H9 (cell line): ENCODE results near the gene RALGAPA2. TPM values are rescaled to one million over a fixed set of nuclear protein-coding genes. Genes with fewer than 3 reads are reported as not detected.

Source experiments
- DNase-seq: peaks from one replicate; pipeline ENCODE4 v3.0.0-alpha.2; 2017
- H2AFZ ChIP-seq: one replicate; pipeline ENCODE4 v1.6.1; 2013; ENCODE audit warnings: mild to moderate bottlenecking, low read length, control low read depth, moderate library complexity
- H2AK5ac ChIP-seq: 2 replicates; pipeline ENCODE4 v1.6.1; 2013; ENCODE audit warnings: low read length, control low read depth, mixed read lengths; ENCODE audit not compliant: insufficient read length
- H2BK120ac ChIP-seq: one replicate; pipeline ENCODE4 v1.6.1; 2013; ENCODE audit warnings: low read depth, mild to moderate bottlenecking, low read length, control low read depth, inconsistent platforms; ENCODE audit not compliant: poor library complexity, severe bottlenecking
- H2BK12ac ChIP-seq: 2 replicates; pipeline ENCODE4 v1.6.1; 2013; ENCODE audit warnings: low read length, control low read depth, mixed read lengths, low read depth; ENCODE audit not compliant: insufficient read length
- H2BK15ac ChIP-seq: 2 replicates; pipeline ENCODE4 v1.6.1; 2013; ENCODE audit warnings: low read depth, low read length, control low read depth
- H2BK20ac ChIP-seq: one replicate; pipeline ENCODE4 v1.6.1; 2013; ENCODE audit warnings: low read depth, mild to moderate bottlenecking, low read length, control low read depth, inconsistent platforms; ENCODE audit not compliant: poor library complexity, severe bottlenecking
- H2BK5ac ChIP-seq: 2 replicates; pipeline ENCODE4 v1.6.1; 2013; ENCODE audit warnings: low read length, control low read depth, mixed read lengths; ENCODE audit not compliant: insufficient read length
- H3K14ac ChIP-seq: 2 replicates; pipeline ENCODE4 v1.6.1; 2013; ENCODE audit warnings: low read length, control low read depth; ENCODE audit not compliant: insufficient read depth
- H3K18ac ChIP-seq: 2 replicates; pipeline ENCODE4 v1.6.1; 2013; ENCODE audit warnings: low read depth, mild to moderate bottlenecking, mixed read lengths, low read length, control low read depth; ENCODE audit not compliant: insufficient read length
- H3K23ac ChIP-seq: 2 replicates; pipeline ENCODE4 v1.6.1; 2013; ENCODE audit warnings: low read length, control low read depth, mixed read lengths, low read depth; ENCODE audit not compliant: insufficient read length
- H3K23me2 ChIP-seq: 2 replicates; pipeline ENCODE4 v1.6.1; 2013; ENCODE audit warnings: low read depth, mild to moderate bottlenecking, mixed read lengths, low read length, control low read depth; ENCODE audit not compliant: insufficient read length, poor library complexity, severe bottlenecking
- H3K27ac ChIP-seq: 2 replicates; pipeline ENCODE4 v1.5.1; 2013; ENCODE audit warnings: low read length, control low read depth, mixed read lengths, low read depth; ENCODE audit not compliant: insufficient read length
- H3K27me3 ChIP-seq: 2 replicates; pipeline ENCODE4 v1.6.1; 2013; ENCODE audit warnings: low read length, control low read depth, inconsistent platforms; ENCODE audit not compliant: insufficient read depth
- H3K4ac ChIP-seq: 2 replicates; pipeline ENCODE4 v1.6.1; 2013; ENCODE audit warnings: low read depth, mild to moderate bottlenecking, control low read depth, inconsistent platforms, low read length, moderate library complexity
- H3K4me1 ChIP-seq: 2 replicates; pipeline ENCODE4 v1.6.1; 2013; ENCODE audit warnings: low read length, control low read depth, inconsistent platforms; ENCODE audit not compliant: insufficient read depth
- H3K4me2 ChIP-seq: 2 replicates; pipeline ENCODE4 v1.6.1; 2013; ENCODE audit warnings: low read length, control low read depth, mixed read lengths; ENCODE audit not compliant: insufficient read length, insufficient read depth
- H3K56ac ChIP-seq: 2 replicates; pipeline ENCODE4 v1.6.1; 2013; ENCODE audit warnings: low read depth, mild to moderate bottlenecking, mixed read lengths, low read length, control low read depth; ENCODE audit not compliant: insufficient read length
- H3K79me1 ChIP-seq: 2 replicates; pipeline ENCODE4 v1.6.1; 2013; ENCODE audit warnings: low read depth, mild to moderate bottlenecking, moderate library complexity, low read length, control low read depth, inconsistent platforms; ENCODE audit not compliant: insufficient read depth, poor library complexity, severe bottlenecking
- H3K79me2 ChIP-seq: 2 replicates; pipeline ENCODE4 v1.6.1; 2013; ENCODE audit warnings: low read length, control low read depth, inconsistent platforms; ENCODE audit not compliant: insufficient read depth
- H3K9ac ChIP-seq: 2 replicates; pipeline ENCODE4 v1.6.1; 2013; ENCODE audit warnings: low read length, control low read depth, mixed read lengths; ENCODE audit not compliant: insufficient read length; ENCODE audit errors: extremely low read depth
- H3K9me3 ChIP-seq: one replicate; pipeline ENCODE4 v1.6.1; 2013; ENCODE audit warnings: low read depth, low read length, inconsistent platforms; ENCODE audit not compliant: control insufficient read depth
- H3T11ph ChIP-seq: one replicate; pipeline ENCODE4 v1.6.1; 2013; ENCODE audit warnings: mild to moderate bottlenecking, low read length, control low read depth, inconsistent platforms
- H4K20me1 ChIP-seq: one replicate; pipeline ENCODE4 v1.6.1; 2013; ENCODE audit not compliant: control insufficient read depth, insufficient read length, insufficient read depth
- H4K5ac ChIP-seq: 2 replicates; pipeline ENCODE4 v1.6.1; 2013; ENCODE audit warnings: low read depth, mild to moderate bottlenecking, mixed read lengths, low read length, control low read depth; ENCODE audit not compliant: insufficient read length
- H4K8ac ChIP-seq: replicated peaks from 2 replicates; pipeline ENCODE4 v1.6.1; 2013; ENCODE audit warnings: low read length, control low read depth, mixed read lengths, low read depth; ENCODE audit not compliant: insufficient read length
- H4K91ac ChIP-seq: 2 replicates; pipeline ENCODE4 v1.6.1; 2013; ENCODE audit warnings: low read depth, mild to moderate bottlenecking, moderate library complexity, mixed read lengths, low read length, control low read depth; ENCODE audit not compliant: insufficient read length
- H3K27ac Mint-ChIP-seq, 3 experiments: 2 replicates in 2 of 3; 3 replicates in 1 of 3; pipeline ENCODE4 v1.8.0; 2020 to 2021; ENCODE audit warnings: mixed read lengths in 3 of 3, mild to moderate bottlenecking in 1 of 3, moderate library complexity in 1 of 3
- H3K27me3 Mint-ChIP-seq: 2 replicates; pipeline ENCODE4 v1.8.0; 2021; ENCODE audit warnings: low read depth, mild to moderate bottlenecking, moderate library complexity, mixed read lengths
- H3K36me3 Mint-ChIP-seq, 3 experiments: 2 replicates in 2 of 3; 3 replicates in 1 of 3; pipeline ENCODE4 v1.8.0; 2020 to 2021; ENCODE audit warnings: low read depth in 3 of 3, mixed read lengths in 3 of 3; ENCODE audit not compliant: insufficient read depth in 1 of 3
- H3K4me1 Mint-ChIP-seq, 2 experiments: 2 replicates each; pipeline ENCODE4 v1.8.0; 2020; ENCODE audit warnings: mixed read lengths in 2 of 2
- H3K4me3 Mint-ChIP-seq, 2 experiments: 2 replicates in 1 of 2; 3 replicates in 1 of 2; pipeline ENCODE4 v1.8.0; 2020 to 2021; ENCODE audit warnings: mild to moderate bottlenecking in 2 of 2, mixed read lengths in 2 of 2, moderate library complexity in 1 of 2
- H3K9me3 Mint-ChIP-seq, 2 experiments: 2 replicates in 1 of 2; 3 replicates in 1 of 2; pipeline ENCODE4 v1.8.0; 2020; ENCODE audit warnings: mild to moderate bottlenecking in 2 of 2, mixed read lengths in 2 of 2, moderate library complexity in 1 of 2
- WGBS: extraction: QIAGEN DNeasy Blood & Tissue Kit; methylation state at CpG from one replicate; pipeline ENCODE4 v1.1.7; 2013; ENCODE audit warnings: missing lambda C conversion rate, low lambda C conversion rate, mixed read lengths; ENCODE audit not compliant: insufficient read length; ENCODE audit errors: extremely low coverage; 5-methylcytosine and 5-hydroxymethylcytosine counted together
- total RNA-seq: library from RNA; stranded (reverse); gene quantifications from 2 replicates; pipeline ENCODE4 v1.2.1, GENCODE V29; 2021
- TF ChIP-seq, protein P1 (sequence below): fragments of 200-600 bp; sonication (generic); conservative IDR thresholded peaks from 3 replicates; pipeline ENCODE4 v1.8.0; 2021; ENCODE audit warnings: antibody characterized with exemption, mild to moderate bottlenecking

RALGAPA2 gene
- total RNA-seq, 1 experiment from 2014 or later = 16.6 TPM

DNA sequence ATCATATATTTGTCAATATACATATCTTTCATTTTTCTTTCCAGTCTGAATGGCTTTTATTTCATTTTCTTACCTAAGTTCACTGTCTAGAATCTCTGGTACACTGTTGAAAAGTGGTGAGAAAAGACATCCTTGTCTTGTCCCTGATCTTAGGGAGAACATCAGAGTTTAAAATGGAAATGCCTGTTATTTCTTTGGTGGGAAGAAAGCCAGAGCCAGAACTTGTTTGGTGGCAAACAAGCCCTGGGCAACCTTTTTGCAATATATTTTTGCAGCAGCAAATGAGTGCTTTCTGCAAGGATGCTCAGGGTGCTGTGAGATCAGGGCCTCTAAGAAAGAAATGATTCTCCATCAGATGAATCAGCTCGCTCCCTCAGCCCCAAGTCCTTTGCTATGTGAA lies 156.6 kb downstream of the RALGAPA2 start:
- Histone ChIP-seq H3K9ac (no peak overlapping the region), H2BK15ac (no peak overlapping the region), H4K91ac (no peak overlapping the region), H3K4me2 (no peak overlapping the region), H3K27ac (no peak overlapping the region), H3K79me1 (no peaks in the 10 kb centered on the region), H3K23ac (no peak overlapping the region), H3K27me3 (no peaks in the 10 kb centered on the region), H3K56ac (no peak overlapping the region), H3K9me3 (peaks cover 4% of the 10 kb centered on the region), H2AK5ac (no peak overlapping the region), H3K18ac (no peak overlapping the region), H4K5ac (no peak overlapping the region), H3K4me1 (no peaks in the 10 kb centered on the region), H3K4ac (no peak overlapping the region), H3K23me2 (no peaks in the 10 kb centered on the region), H2BK20ac (no peak overlapping the region), H3T11ph (no peak overlapping the region), H2BK120ac (no peak overlapping the region), H4K8ac (no peak overlapping the region), H3K14ac (no peak overlapping the region), H2BK12ac (no peak overlapping the region), H4K20me1 (no peaks in the 10 kb centered on the region), H2AFZ (no peak overlapping the region), H2BK5ac (no peak overlapping the region), H3K79me2 (no peaks in the 10 kb centered on the region)
- H3K36me3 Mint-ChIP-seq = peaks cover 12 to 21% (median 13%) of the 10 kb centered on the region in 3 experiments
- TF ChIP-seq, protein P1, sequence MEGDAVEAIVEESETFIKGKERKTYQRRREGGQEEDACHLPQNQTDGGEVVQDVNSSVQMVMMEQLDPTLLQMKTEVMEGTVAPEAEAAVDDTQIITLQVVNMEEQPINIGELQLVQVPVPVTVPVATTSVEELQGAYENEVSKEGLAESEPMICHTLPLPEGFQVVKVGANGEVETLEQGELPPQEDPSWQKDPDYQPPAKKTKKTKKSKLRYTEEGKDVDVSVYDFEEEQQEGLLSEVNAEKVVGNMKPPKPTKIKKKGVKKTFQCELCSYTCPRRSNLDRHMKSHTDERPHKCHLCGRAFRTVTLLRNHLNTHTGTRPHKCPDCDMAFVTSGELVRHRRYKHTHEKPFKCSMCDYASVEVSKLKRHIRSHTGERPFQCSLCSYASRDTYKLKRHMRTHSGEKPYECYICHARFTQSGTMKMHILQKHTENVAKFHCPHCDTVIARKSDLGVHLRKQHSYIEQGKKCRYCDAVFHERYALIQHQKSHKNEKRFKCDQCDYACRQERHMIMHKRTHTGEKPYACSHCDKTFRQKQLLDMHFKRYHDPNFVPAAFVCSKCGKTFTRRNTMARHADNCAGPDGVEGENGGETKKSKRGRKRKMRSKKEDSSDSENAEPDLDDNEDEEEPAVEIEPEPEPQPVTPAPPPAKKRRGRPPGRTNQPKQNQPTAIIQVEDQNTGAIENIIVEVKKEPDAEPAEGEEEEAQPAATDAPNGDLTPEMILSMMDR = no peak
- no peak overlapping the region; a peak in 1 of 7 replicates for H3K27ac Mint-ChIP-seq
- H3K4me3 Mint-ChIP-seq = no peak overlapping the region
- WGBS = no CpG with 5 or more reads among the region's 1 CpG
- no peaks in the 10 kb centered on the region for H3K27me3 Mint-ChIP-seq
- no peak for DNase-seq
- H3K4me1 Mint-ChIP-seq = peaks cover 7 to 9% of the 10 kb centered on the region in 2 experiments
- H3K9me3 Mint-ChIP-seq = peaks cover 0 to 4% of the 10 kb centered on the region in 2 experiments; a peak in 2 of 5 replicates
